ENCODE measurements around the gene PAPPA. TPM values are rescaled to one million over a fixed set of nuclear protein-coding genes. Genes with fewer than 3 reads are reported as not detected.

The PAPPA gene
- polyA plus RNA-seq, 1 experiment: 39.9 TPM

DNA sequence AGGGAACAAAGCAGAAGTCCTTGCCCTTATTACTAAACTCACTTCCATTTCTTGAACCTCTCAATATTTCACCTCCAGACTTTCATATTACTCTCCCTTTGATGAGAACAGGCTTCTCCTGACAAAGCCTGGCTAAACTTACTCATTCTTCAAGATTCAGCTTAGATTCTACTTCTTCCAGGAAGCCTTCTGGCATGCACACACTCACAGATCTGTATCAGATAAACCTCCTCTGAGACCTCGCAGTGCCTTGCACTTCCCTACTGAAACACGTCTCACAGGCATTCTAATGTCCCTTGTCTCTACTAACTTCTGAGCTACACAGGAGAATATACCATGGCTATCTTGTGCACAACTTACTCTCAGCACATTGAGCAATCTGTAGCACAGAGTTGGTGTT, 16.6 kb upstream of the PAPPA start:
- Histone ChIP-seq H3K27me3 (ENCODE audit: control insufficient read depth, insufficient read depth, low read length) (no peaks in the 10 kb centered on the region), H3K4me3 (ENCODE audit: low read depth, low read length) (no peak overlapping the region), H3K36me3 (ENCODE audit: control insufficient read depth, insufficient read depth, low read length) (no peaks in the 10 kb centered on the region)
- ChIA-PET POLR2A (no interaction called here), CTCF (interaction anchor here (0.5 to 1.2 kb wide), 2 partner anchors 135 to 175 kb away, joined by 3 read pairs; no protein-coding TSS in a partner anchor)
- DNase-seq (ENCODE audit: low read depth): no peak
- TF ChIP-seq, protein P1, sequence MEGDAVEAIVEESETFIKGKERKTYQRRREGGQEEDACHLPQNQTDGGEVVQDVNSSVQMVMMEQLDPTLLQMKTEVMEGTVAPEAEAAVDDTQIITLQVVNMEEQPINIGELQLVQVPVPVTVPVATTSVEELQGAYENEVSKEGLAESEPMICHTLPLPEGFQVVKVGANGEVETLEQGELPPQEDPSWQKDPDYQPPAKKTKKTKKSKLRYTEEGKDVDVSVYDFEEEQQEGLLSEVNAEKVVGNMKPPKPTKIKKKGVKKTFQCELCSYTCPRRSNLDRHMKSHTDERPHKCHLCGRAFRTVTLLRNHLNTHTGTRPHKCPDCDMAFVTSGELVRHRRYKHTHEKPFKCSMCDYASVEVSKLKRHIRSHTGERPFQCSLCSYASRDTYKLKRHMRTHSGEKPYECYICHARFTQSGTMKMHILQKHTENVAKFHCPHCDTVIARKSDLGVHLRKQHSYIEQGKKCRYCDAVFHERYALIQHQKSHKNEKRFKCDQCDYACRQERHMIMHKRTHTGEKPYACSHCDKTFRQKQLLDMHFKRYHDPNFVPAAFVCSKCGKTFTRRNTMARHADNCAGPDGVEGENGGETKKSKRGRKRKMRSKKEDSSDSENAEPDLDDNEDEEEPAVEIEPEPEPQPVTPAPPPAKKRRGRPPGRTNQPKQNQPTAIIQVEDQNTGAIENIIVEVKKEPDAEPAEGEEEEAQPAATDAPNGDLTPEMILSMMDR (IDR thresholded peaks at IDR 0.05; ENCODE audit: insufficient read depth, low read depth, low read length): no peak

DNA sequence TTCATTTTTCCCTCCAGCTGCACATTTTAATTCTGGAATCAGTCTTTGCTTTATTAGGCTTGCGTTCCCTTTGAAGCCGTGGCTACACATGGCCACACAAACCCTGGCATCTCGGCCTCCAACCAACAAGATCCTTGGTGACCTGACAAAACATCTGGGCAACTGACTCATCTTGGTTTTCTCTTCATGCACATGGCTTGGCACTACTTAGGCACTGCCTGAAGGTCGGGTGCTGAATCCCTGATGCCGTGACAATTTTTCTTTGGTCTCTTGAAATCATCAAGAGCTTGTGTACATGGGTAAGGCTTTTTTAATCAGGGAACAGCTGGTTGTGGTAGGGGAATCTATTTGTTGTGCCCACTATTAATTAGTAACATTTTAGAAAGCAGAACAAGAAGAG, 16.0 kb upstream of the PAPPA start:
- no peak for DNase-seq (ENCODE audit: low read depth)

DNA sequence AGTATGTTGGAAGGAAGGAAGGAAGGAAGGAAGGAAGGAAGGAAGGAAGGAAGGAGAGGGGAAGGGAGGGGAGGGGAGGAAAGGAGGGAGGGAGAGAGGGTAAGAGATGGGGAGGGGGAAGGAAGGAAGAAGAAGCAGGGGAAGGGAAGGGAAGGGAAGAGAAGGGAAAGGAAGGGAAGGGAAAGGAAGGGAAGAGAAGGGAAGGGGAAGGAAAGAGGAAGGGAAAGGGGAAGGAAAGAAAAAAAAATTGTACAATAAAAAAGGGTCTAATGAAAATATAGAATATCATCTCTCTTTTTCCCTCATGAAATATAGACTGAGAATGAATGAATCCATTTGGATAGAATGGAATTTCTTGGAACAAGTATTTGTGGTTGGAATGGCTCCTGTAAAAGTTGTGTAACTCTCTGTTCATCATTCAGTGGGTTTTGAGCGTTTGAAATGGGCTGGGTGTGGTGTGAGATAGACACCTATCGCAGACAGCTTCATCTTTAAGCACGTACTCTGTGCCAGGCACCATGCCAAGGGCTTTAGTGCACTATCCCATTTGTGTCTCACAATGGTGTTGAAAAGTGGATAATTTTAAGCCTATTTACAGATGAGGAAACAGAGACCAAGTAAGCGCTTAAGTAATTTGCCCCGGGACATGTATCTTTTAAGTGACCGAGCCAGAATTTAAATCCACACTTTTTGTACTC, 11.6 kb upstream of the PAPPA start:
- TF ChIP-seq, protein P1 (IDR thresholded peaks at IDR 0.05; ENCODE audit: insufficient read depth, low read depth, low read length): no peak
- ChIA-PET CTCF (no interaction called here), POLR2A (no interaction called here)
- DNase-seq (ENCODE audit: low read depth): no peak
- Histone ChIP-seq H3K4me3 (ENCODE audit: low read depth, low read length) (no peak overlapping the region), H3K36me3 (ENCODE audit: control insufficient read depth, insufficient read depth, low read length) (no peaks in the 10 kb centered on the region), H3K27me3 (ENCODE audit: control insufficient read depth, insufficient read depth, low read length) (no peaks in the 10 kb centered on the region)

More for the DNA sequence above, 16.0 kb upstream of the PAPPA start:
- CTCF ChIA-PET: interaction anchor here (1.2 kb wide), 1 partner anchor 136 kb away, joined by 3 read pairs; no protein-coding TSS in a partner anchor
- POLR2A ChIA-PET: no interaction called here
- H3K4me3 ChIP-seq (ENCODE audit: low read depth, low read length): no peak overlapping the region
- no peaks in the 10 kb centered on the region for H3K27me3 ChIP-seq (ENCODE audit: control insufficient read depth, insufficient read depth, low read length)
- no peaks in the 10 kb centered on the region for H3K36me3 ChIP-seq (ENCODE audit: control insufficient read depth, insufficient read depth, low read length)
- TF ChIP-seq, protein P1 (IDR thresholded peaks at IDR 0.05; ENCODE audit: insufficient read depth, low read depth, low read length): no peak

DNA sequence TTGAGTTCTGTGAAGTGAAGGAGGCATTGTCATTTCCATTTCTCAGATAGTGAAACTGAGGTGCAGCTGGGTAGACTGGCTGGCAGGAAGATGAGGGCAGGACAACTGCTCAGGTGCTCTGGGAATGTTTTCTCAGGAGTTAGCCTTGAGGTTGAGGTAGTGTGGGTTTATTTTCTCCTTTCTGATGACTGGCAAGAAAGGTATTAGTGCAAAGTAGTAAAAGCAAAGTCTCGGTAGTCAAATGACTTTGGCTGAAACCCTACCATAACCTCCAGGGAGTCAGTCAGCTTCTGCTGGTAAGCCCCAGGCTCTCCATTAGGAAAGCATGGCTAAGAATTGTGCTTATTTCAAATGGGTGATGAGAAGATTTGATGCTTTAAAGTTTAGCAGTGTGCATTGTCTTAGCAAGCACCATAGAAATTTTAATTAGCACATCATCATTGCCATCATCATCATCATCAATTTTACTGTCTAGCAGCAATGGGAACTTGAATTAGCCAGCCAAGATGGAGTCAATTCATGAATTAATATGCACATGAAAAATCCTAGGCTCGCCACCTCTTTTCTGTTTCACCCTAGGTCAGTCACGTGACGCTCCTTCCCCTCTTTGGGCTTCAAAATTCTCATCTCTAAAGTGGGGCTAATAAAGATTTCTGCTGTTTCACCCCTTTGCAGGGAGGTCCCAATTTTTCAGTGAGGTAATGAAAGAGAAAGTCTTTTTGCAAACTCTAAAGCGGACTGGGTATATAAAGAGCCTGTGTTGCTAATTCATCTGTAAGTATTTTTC, 10.7 kb upstream of the PAPPA start:
- Histone ChIP-seq H3K36me3 (ENCODE audit: control insufficient read depth, insufficient read depth, low read length) (no peaks in the 10 kb centered on the region), H3K27me3 (ENCODE audit: control insufficient read depth, insufficient read depth, low read length) (no peaks in the 10 kb centered on the region), H3K4me3 (ENCODE audit: low read depth, low read length) (no peak overlapping the region)
- TF ChIP-seq, protein P1 (IDR thresholded peaks at IDR 0.05; ENCODE audit: insufficient read depth, low read depth, low read length): no peak
- CTCF ChIA-PET: interaction anchor here (0.6 to 0.7 kb wide), 3 partner anchors 10 to 78 kb away, joined by 3 read pairs; no protein-coding TSS in a partner anchor
- DNase-seq (ENCODE audit: low read depth): no peak
- POLR2A ChIA-PET: no interaction called here

DNA sequence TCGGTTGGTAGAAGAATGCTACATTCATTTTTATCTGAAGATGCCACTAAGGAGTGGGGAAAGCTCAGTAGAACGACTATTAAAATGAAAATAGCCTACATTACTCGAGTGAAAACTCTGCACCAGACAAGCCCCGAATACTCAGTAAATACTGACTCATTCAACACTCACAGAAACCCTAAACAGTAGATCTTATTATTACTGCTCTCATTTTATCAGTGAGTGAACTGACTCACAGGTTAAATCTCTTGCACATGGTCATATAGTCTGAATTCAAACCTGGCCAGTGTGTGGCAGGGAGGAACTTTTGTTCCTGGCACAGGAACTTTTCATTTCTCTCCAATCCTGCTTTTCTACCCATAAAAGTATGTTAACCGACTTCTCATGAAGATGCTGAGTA, 9.6 kb upstream of the PAPPA start:
- Histone ChIP-seq H3K27me3 (ENCODE audit: control insufficient read depth, insufficient read depth, low read length) (no peaks in the 10 kb centered on the region), H3K36me3 (ENCODE audit: control insufficient read depth, insufficient read depth, low read length) (no peaks in the 10 kb centered on the region), H3K4me3 (ENCODE audit: low read depth, low read length) (no peak overlapping the region)
- DNase-seq (ENCODE audit: low read depth): no peak
- ChIA-PET POLR2A (no interaction called here), CTCF (interaction anchor here (0.7 kb wide), 1 partner anchor 80 kb away, joined by 3 read pairs; no protein-coding TSS in a partner anchor)
- TF ChIP-seq, protein P1 (IDR thresholded peaks at IDR 0.05; ENCODE audit: insufficient read depth, low read depth, low read length): no peak

All from BJ (cell line).